ENCODE measurements around the gene MEI1. TPM values are rescaled to one million over a fixed set of nuclear protein-coding genes. Genes with fewer than 3 reads are reported as not detected.

MEI1 gene
- total RNA-seq, 1 experiment from 2014 or later, result 0.20 TPM

GRCh38 chr22:41808400-41808799 is 109.1 kb downstream of the MEI1 start:
- Histone ChIP-seq H2AK5ac (ENCODE audit: insufficient read length, low read length) (no peak overlapping the region), H3K4me2 (ENCODE audit: insufficient read depth, insufficient read length, low read length) (no peak overlapping the region), H3K4ac (ENCODE audit: low read depth, low read length) (no peak overlapping the region), H3K14ac (ENCODE audit: insufficient read depth, low read length) (no peak overlapping the region), H4K20me1 (ENCODE audit: control insufficient read depth, insufficient read depth, insufficient read length) (no peaks in the 10 kb centered on the region), H2BK20ac (ENCODE audit: low read depth, low read length, poor library complexity, severe bottlenecking) (no peak overlapping the region), H4K91ac (ENCODE audit: insufficient read length, low read depth, low read length) (no peak overlapping the region), H3K79me1 (ENCODE audit: insufficient read depth, low read depth, low read length, poor library complexity, severe bottlenecking) (peaks cover 4% of the 10 kb centered on the region), H3K27me3 (ENCODE audit: insufficient read depth, low read length) (no peaks in the 10 kb centered on the region), H2BK5ac (ENCODE audit: insufficient read length, low read length) (no peak overlapping the region), H4K5ac (ENCODE audit: insufficient read length, low read depth, low read length) (no peak overlapping the region), H2AFZ (ENCODE audit: low read length) (no peak overlapping the region), H3K79me2 (ENCODE audit: insufficient read depth, low read length) (0 out of 2 replicates have a peak, but pooled peaks cover 3% of the 10 kb centered on the region), H3K23ac (ENCODE audit: insufficient read length, low read depth, low read length) (no peak overlapping the region), H3K4me1 (ENCODE audit: insufficient read depth, low read length) (no peaks in the 10 kb centered on the region), H3T11ph (ENCODE audit: low read length) (no peak overlapping the region), H3K27ac (ENCODE audit: insufficient read length, low read depth, low read length) (no peak overlapping the region), H2BK12ac (ENCODE audit: insufficient read length, low read depth, low read length) (no peak overlapping the region), H3K56ac (ENCODE audit: insufficient read length, low read depth, low read length) (no peak overlapping the region), H3K18ac (ENCODE audit: insufficient read length, low read depth, low read length) (no peak overlapping the region), H3K9me3 (ENCODE audit: control insufficient read depth, low read depth, low read length) (no peaks in the 10 kb centered on the region), H2BK120ac (ENCODE audit: low read depth, low read length, poor library complexity, severe bottlenecking) (no peak overlapping the region), H4K8ac (replicated peaks; ENCODE audit: insufficient read length, low read depth, low read length) (no peak overlapping the region), H2BK15ac (ENCODE audit: low read depth, low read length) (no peak overlapping the region), H3K9ac (ENCODE audit: extremely low read depth, insufficient read length, low read length) (no peak overlapping the region), H3K23me2 (ENCODE audit: insufficient read length, low read depth, low read length, poor library complexity, severe bottlenecking) (no peaks in the 10 kb centered on the region)
- Mint-ChIP-seq H3K36me3 (ENCODE audit: insufficient read depth in 1 of 3, low read depth in 3 of 3) (peaks cover 2 to 31% (median 28%) of the 10 kb centered on the region in 3 experiments; a peak in 6 of 7 replicates), H3K4me1 (peaks cover 8 to 14% of the 10 kb centered on the region in 2 experiments), H3K27me3 (ENCODE audit: low read depth) (no peaks in the 10 kb centered on the region), H3K9me3 (no peaks in the 10 kb centered on the region), H3K4me3 (no peak overlapping the region), H3K27ac (no peak overlapping the region)
- no peak for DNase-seq
- WGBS (ENCODE audit: extremely low coverage, insufficient read length, low lambda C conversion rate), result no CpG with 5 or more reads among the region's 6 CpGs
- TF ChIP-seq, protein P1, sequence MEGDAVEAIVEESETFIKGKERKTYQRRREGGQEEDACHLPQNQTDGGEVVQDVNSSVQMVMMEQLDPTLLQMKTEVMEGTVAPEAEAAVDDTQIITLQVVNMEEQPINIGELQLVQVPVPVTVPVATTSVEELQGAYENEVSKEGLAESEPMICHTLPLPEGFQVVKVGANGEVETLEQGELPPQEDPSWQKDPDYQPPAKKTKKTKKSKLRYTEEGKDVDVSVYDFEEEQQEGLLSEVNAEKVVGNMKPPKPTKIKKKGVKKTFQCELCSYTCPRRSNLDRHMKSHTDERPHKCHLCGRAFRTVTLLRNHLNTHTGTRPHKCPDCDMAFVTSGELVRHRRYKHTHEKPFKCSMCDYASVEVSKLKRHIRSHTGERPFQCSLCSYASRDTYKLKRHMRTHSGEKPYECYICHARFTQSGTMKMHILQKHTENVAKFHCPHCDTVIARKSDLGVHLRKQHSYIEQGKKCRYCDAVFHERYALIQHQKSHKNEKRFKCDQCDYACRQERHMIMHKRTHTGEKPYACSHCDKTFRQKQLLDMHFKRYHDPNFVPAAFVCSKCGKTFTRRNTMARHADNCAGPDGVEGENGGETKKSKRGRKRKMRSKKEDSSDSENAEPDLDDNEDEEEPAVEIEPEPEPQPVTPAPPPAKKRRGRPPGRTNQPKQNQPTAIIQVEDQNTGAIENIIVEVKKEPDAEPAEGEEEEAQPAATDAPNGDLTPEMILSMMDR (conservative IDR thresholded peaks at IDR 0.05), result no peak

Measured in H9 (cell line).